VCaP (cell line): Measurements from ENCODE around the gene GSE1.

Experiments used
- H3K27ac ChIP-seq: fragments of 450-650 bp; 2 replicates; pipeline ENCODE4 v1.5.1; 2017
- TF ChIP-seq, protein P1 (sequence below): fragments of 450-650 bp; conservative IDR thresholded peaks from 2 replicates; pipeline ENCODE4 v1.5.1; 2017; ENCODE audit warnings: mild to moderate bottlenecking, moderate library complexity

The GSE1 gene

GRCh38 chr16:85600530-85601271 lies 12.4 kb upstream of the GSE1 start:
- H3K27ac ChIP-seq = no peak overlapping the region
- TF ChIP-seq, protein P1, sequence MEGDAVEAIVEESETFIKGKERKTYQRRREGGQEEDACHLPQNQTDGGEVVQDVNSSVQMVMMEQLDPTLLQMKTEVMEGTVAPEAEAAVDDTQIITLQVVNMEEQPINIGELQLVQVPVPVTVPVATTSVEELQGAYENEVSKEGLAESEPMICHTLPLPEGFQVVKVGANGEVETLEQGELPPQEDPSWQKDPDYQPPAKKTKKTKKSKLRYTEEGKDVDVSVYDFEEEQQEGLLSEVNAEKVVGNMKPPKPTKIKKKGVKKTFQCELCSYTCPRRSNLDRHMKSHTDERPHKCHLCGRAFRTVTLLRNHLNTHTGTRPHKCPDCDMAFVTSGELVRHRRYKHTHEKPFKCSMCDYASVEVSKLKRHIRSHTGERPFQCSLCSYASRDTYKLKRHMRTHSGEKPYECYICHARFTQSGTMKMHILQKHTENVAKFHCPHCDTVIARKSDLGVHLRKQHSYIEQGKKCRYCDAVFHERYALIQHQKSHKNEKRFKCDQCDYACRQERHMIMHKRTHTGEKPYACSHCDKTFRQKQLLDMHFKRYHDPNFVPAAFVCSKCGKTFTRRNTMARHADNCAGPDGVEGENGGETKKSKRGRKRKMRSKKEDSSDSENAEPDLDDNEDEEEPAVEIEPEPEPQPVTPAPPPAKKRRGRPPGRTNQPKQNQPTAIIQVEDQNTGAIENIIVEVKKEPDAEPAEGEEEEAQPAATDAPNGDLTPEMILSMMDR = no peak

- TF ChIP-seq, protein P1 = no peak
- no peak overlapping the region for H3K27ac ChIP-seq
These were observed 11.9 kb upstream of the GSE1 start for GRCh38 chr16:85601272-85601639.

GRCh38 chr16:85601730-85602401 lies 11.3 kb upstream of the GSE1 start:
- H3K27ac ChIP-seq = no peak overlapping the region

GRCh38 chr16:85602402-85603202 lies 10.5 kb upstream of the GSE1 start:
- TF ChIP-seq, protein P1 = no peak
- H3K27ac ChIP-seq = no peak overlapping the region

More at GRCh38 chr16:85601730-85602401, 11.3 kb upstream of the GSE1 start:
- TF ChIP-seq, protein P1 = no peak

DNA sequence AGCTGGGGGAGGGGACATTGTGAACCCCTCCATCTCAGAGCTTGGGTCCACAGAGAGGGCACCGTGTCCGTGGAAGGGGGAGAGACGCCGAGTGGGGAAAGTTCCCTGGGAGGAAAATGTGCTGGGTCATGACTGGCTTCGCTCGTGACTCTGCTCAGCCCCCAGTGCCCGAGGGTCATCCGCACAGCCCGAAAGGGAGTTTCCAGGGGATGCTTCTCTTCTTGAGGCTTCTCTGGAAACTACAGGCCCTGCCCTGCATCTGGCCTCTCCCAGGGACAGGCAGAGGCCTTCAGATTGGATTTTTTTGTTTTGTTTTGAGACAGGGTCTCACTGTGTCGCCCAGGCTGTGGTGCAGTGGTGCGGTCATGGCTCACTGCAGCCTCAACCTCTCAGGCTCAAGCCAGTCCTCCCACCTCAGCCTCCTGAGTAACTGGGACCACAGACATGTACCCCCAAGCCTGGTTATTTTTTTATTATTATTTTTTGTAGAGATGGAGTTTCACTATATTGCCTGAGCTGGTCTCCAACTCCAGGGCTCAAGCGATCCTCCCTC lies 9.8 kb upstream of the GSE1 start:
- no peak overlapping the region for H3K27ac ChIP-seq
- TF ChIP-seq, protein P1 = no peak

GRCh38 chr16:85604145-85604705 lies 8.9 kb upstream of the GSE1 start:
- H3K27ac ChIP-seq = no peak overlapping the region
- TF ChIP-seq, protein P1 = no peak
